Colon (tissue), 2 donors: Measurements from ENCODE around the gene KIF6.
"Not testable (repeated sequence)": the region's sequence is repeated elsewhere in the genome, so short reads cannot be mapped to it uniquely, and the experiment has no call there.

Experiments used
- FAIRE-seq: peaks from 2 replicates; lab custom pipeline; 2012; peaks lifted over from hg19 to GRCh38; lab: Jason Lieb, UNC
- donor health status: control.
- donor health status: control.

The KIF6 gene

DNA sequence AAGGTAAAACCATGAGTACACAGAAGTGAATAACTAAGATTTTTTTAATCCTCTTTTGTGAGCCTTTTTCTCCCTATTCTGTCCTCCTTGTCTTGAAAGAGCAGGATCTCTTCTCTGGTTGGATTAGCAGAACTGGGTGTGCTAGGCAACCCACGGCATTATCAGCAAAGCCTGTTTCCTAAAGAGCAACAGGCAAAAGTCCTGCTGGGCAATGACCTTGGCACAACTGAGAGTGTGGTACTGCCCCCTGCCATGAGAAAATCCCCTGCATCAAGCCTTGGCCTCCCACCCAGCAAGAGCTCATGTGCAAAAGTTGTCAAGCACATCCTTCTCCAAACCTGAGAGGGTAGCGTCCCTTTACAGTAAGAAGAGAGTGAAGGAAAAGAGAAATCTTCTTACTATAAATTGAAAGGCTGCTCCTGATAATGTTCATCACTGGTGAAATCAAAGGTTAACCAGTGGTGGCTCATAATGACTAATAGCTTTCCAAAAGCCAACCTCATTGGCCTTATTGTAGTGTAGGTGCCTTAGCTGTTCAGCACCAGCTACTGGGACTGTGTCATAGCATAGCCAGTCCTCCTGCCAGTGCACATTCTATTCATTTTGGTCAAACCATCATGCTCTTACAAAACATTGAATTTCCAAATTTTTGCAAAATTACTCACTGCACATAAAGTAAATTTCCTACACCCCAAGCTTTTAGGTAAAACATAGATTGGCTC, 17.1 kb downstream of the KIF6 start:
- no peak for FAIRE-seq

DNA sequence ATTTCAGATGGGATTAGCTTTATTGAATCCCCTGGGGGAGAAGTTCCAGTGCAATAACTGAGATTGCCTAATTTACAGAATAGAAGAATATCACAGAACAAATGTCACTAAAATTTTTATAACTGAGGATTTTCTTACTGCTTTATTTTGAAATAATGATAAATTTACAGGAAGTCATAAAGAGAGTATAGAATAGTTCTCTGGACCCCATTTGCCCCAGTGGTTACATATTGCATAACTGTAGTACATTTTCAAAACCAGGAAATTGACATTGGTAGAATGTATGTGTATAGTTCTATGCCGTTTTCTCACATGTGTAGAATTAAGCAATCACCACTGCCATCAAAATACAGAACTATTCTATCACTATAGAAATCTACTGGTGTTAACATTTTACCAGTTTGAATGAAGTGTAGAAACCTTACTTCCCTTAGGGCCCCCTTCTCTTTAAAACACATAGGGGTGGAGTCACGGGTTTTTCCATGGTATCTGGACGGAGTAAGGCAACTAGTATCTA, 18.3 kb downstream of the KIF6 start:
- no peak for FAIRE-seq

DNA sequence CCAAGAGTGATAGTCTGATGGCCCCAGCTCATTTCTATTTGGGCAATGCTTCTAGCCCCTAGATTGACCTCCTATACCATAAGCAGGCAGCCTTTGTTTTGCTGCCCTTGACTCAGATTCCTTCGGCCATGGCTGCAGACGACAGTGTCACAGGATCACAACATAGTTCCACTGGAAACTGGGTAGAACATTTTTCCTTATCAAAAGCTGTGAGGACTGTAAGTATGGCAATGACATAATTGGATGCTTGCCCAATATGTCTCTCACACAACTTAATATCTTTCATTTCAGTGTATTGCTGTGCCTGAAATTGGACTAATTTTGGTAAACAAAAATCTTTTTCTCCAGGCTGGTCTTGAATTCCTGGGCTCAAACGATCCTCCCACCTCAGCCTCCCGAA, 22.9 kb downstream of the KIF6 start:
- FAIRE-seq = no peak

DNA sequence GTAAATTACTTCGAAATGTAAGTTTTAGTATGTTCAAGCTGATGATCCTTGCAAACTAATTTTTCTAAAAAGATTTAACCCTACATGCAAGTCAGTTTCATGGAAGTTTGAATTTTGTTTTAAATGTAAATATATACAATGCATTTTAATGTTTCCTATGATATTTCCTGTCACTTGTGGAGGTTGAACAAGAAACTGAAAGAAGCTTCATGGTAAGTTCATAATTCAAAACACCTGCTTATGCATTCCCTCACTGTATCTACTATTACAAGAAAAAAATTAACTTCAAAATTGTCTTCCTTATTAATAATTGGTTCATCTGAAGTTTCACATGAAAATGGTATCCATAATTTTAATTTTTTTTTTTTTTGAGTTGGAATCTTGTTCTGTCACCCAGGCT, 24.8 kb downstream of the KIF6 start:
- FAIRE-seq = no peak

DNA sequence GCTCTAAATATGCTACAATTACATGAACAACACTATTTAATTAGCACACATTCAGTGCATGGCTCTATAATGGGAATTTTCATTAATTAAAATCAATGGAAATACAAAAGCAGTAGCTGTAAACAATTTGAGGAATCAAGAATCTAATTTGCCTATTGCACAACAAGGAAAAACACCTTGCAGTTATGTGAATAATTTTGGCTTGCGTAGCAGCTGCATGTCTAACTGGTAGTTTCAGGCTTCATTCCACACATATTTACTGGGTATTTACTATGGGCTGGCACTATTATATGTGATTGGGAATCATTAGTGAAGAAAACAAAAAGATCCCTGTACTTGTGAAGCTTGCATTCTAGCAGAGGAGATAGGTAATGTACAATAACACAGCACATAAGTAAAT, 26.4 kb downstream of the KIF6 start:
- FAIRE-seq = no peak

DNA sequence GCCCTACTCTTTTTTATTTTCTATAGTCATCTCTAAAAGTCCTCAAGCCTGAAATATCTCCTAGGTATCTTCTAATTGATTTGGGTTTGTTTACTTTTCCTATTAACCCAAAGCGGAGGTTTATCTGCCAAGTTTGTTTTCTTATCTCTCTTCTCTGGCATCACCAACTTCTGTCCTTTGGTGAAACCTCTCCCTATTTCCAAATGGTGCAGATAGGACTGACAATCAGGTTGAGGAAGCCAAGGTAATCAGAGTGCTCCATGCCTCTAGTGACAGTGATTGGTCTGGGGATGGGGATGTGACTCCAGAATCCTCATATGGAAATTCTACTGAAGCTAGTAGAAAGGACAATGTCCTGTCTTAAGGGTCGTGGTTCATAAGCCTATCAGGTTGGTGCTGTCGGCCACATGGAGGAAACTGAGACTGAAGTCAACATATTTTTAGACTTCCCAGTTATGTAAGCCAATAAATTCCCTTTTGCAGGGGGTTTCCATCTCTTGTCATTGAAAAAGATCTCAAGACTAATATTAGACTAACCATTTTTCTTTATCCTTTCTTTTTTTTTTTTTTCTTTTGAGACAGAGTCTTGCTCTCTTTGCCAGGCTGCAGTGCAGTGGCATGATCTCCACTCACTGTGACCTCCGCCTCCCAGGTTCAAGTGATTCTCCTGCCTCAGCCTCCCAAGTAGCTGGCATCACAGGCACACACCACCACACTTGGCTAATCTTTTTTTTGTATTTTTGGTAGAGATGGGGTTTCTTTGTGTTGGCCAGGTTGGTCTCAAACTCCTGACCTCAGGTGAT, 28.0 kb downstream of the KIF6 start:
- no peak for FAIRE-seq

DNA sequence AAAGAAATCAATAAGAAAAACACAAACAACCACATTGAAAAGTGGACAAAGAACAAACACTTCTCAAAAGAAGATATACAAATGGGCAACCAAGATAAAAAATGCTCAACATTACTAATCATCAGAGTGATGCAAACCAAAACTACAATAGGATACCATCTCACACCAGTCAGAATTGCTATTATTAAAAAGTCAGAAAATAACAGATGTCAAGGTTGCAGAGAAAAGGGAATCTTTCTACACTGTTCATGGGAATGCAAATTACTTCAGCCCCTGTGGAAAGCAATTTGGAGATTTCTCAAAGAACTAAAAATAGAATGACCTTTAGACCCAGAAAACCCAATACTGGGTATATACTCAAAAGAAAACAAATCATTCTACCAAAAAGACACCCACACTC, 29.8 kb downstream of the KIF6 start:
- no peak for FAIRE-seq

DNA sequence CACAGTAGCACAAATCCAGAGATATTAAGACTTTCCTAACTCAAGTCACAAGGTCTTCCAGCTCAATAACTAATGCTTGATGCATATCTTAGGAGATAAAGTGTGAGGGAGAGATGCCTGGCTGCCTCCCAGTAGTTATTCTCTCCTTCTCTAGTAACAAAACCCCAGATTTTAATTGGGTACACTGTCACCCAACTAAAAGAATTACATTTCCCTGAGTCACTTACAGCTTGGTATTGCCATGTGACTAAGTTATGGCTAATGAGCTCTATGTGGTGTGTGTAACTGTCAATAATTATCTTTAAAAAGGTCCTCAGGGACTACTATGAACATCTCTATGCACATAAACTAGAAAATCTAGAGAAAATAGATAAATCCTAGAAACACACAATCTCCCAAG, 32.0 kb downstream of the KIF6 start:
- FAIRE-seq = no peak

DNA sequence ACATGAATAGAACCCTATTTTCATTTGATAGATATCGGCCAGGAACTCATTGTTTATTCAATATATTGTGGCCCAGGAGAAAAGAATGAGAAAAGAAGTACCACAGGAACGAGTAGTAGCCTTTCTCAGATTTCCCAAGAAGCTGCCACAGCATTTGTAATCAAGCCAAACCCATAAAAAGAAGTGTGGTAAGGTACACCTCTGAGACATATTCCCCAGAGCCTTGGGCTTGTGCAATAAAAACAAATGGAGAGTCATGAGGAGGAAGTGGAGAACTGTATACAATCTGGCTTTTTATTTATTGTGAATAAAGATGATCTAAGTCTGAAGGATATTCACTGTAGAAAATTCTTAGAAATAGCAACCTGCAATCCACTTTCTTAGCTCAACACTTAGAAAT, 36.7 kb downstream of the KIF6 start:
- no peak for FAIRE-seq

DNA sequence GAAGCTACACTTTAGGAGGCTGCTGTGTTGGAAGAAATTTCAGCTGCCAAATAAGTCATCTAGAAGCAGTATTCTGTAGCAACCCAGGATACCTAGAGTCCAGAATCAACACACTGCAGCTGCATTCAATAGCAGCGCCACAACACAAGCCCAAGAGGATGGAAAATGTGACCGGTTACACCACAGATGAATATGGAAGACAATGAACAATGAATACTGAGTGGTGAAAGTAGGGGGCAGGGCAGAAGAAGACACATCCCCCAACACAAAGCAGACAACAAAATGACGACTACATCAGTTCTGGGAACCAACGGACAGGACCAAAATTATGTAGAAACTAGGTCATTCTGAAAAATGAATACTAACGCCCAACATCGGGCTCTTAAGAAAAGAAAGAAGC, 38.2 kb downstream of the KIF6 start:
- FAIRE-seq = no peak

DNA sequence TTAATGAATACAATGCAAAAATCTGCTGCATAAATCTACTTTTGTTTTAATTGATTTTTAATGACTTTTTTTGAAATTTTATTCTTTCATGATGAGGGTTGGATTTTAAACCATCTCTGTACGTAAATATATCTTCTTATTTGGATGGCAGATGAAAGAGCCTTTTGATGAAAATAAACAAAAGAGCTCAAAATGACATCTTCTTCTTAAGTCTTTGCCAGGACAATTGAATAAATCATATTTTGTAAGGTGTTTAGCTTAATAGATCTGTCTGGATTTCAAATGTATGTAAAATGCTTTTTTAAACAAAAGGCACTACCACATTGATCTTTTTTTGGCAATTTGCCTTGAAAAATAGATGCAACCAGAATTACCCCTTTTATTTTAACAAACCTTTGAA, 39.3 kb downstream of the KIF6 start:
- FAIRE-seq = no peak

DNA sequence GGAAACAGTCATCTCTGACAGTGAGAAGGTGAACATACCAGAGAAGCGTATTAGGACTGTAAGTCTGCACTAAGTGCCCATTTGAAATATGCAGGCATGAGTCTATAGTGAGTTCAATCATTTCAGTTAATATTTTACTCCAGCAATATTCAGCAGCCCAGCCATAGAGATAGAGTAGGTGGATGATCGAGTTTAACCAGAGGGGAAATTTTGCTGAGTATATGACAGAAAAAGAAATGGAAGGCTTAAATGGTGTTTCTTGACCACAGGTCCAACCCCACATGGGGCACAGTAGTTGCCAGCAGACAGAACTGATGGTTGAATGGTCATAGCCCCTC, 39.8 kb downstream of the KIF6 start:
- FAIRE-seq = no peak

DNA sequence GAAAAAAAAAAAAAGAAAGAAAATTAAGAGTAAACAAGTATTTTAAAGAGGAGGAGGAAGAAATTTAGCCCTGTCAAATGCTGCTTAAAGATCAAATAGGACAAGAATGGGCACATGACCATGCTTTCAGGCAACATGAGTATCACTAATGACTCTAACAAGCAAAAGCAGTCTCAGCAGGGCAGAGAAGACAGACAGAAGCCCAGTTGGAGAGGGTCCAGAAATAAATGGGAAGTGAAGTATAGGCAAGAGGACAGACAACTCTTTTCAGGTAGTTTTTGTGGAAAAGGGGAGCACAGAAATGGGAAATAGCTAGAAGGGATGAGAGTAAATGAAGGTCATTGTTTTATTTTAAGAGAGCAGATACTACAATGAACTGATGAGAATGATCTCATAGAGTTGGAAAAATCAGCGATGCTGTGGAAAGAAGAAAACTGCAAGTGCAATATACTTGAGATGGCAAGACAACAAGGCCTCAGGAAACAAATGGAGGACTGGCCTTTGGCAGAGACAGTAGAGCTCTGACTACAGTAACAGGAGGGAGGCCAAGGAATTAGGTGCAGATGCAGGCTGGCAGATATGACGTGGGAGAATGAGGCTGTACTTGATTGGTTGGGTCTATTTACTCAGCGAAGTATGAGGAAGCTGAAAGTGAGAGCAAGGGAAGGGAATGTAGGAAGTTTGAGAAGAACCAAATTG, 40.3 kb downstream of the KIF6 start:
- FAIRE-seq = no peak

DNA sequence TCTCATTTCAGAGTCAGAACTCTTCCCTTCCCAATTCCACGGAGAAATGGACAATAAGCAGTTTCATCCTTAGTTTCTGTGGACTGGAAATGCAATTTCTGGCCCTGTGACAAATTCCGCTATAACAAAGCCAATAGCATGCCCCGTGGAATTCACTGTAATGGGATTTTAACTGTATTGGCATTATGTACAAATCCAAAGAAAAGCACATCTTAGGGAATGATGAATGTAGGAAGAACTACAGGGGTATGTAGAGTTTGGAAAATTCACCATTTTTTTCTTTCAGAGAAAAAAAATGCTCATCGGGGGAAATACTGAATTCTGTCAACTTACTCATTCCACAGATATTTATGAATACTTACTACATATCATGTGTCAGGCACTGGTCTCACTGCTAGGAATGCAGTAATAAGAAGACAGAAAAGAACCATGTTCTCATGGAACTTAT, 43.5 kb downstream of the KIF6 start:
- no peak for FAIRE-seq

DNA sequence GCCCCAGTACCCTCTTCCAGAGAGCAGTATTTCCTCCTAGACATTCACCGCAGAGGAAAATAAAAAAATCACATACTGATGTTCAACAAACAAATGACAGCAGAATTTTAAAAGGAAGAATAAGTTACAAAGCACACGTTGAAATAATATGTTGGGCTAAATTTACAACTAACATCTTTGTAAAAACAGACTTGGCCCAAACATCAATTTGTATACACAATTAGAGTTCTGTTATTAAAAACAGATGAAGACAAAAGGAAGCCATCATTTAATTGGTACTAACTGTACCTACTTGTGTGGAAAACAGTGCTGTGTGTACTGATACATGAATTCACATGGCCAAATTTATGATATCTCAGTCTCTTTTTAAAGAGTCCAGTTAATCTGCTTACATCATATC, 46.3 kb downstream of the KIF6 start:
- no peak for FAIRE-seq

DNA sequence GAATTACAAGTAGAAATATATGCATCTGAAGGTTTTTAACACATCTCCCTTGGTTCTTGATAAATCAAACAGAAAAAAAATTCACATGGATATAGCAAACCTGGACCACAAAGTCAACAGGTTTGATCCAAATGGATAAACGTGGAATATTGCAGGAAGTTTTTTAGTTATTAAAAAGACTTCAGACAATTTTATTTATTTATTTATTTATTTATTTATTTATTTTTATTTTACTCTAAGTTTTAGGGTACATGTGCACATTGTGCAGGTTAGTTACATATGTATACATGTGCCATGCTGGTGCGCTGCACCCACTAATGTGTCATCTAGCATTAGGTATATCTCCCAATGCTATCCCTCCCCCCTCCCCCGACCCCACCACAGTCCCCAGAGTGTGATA, 47.9 kb downstream of the KIF6 start:
- FAIRE-seq = not testable (repeated sequence)

DNA sequence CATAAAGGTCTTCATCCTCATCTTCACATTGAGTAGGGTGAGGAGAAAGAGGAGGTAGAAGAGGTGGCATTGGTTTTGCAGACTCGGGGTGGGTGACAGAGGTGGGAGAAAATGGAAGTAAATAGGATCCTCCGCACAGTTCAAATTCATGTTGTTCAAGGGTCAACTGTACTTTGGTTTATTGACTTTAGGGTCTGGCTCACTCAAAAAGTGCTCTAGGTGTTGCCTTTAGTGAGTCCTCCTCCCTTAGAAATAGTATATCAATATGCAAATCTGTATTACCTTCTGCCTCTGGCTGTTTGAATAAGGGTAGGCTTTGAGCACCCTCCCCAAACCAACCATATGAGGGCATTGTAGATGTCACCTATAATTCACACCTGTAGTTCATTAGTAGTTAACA, 54.7 kb downstream of the KIF6 start:
- FAIRE-seq = no peak

DNA sequence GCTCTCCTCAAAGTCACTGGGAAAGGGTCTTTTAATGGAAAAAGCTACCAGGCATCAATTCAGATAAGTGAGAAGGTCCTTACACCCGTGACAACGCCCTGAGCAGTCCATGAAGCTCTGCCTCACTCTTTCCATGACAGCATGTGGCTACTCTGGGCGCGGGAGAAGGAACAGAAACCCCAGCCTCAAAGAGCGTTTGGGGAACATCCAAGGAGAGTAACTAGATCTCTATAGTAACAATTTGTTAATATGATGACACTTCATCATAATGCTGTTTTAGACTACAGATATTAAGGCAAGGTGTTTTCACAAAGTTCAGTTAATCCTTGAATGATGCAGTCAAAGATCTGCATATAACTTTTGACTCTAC, 55.2 kb downstream of the KIF6 start:
- no peak for FAIRE-seq

DNA sequence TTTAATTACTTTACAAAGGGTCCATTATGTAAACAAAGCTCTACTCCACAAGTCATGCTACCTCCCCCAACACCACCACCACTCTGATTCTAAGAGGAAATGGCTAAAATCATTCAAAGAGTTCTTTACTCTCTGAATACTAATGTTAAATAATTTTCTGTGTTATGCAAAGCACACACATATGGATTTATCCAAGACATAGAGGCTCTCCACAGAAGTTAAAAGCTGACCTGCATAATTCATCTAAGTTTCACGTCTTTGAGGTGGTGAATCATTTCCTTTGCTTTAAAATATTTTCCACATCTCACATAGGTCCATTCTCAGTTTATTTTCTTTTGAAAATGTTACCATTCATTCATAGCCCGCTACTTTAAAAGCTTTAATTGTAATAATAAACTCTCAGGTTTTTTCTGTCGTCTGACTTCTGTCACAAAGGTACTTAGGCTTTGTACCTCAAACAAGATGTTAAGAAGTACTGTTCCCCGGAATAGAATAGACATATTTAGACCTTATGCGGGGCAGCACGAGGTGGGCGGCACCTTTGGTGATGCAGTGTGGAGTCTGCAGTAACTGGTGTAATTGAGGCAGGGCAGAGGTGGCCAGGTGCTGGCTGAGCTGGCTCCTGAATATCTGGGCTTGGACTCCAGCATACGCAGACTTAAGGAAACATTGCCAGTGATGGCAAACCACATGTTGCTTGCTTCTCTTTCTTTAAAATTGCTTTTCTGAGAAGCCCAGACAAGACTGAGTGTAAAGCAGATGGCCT, 55.8 kb downstream of the KIF6 start:
- FAIRE-seq = no peak

DNA sequence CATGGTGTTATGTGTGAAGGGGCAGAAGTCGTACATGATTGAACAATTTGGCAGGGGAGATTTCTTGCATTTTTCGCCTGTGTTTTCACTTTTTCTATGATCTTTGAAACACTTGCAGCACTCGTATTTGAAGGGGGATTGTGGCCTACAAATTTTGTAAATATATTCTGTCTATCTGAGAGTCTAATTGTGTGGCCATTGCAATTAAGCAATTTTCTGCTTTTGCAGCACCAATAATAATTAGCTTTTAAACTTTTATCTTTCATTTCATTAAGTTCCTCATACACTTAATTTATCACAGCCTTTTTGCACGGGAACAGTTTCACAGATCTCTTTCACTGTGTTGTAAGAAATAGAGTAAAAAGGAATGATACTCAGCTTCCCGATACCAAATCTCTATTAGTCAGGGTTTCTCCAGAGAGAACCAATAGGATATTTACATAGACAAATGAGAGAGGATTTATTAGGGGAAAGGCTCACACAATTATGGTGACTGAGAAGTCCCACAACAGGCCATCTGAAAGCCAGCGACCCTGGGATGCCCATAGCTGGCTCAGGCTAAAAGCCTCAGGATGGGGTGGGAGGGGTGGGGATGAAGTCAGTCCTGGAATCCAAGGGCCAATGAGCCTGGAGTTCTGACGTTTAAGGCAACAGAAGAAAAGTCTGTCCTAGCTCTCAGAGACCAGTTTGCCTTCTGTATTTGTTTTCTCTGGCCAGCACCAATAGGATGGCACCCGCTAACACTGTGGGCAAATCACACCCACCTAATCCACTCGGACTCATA, 58.3 kb downstream of the KIF6 start:
- no peak for FAIRE-seq

DNA sequence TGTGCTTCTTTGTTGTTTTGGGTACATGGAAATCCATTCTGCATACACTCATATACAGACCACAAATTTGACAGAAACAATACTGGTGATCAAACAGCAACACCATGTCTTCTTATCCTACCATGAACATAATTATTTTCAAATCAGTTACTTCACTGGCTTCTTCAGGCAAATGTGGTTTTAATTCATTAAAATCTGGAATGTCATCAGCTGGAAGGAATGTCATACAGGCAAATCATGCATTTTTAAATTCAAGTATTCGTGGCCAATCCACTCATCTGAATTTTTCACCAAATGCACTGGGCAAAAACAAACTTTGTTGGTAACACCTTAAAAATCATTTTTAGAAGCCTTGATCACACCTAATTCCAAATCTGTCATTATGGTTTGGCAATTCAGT, 59.3 kb downstream of the KIF6 start:
- no peak for FAIRE-seq

DNA sequence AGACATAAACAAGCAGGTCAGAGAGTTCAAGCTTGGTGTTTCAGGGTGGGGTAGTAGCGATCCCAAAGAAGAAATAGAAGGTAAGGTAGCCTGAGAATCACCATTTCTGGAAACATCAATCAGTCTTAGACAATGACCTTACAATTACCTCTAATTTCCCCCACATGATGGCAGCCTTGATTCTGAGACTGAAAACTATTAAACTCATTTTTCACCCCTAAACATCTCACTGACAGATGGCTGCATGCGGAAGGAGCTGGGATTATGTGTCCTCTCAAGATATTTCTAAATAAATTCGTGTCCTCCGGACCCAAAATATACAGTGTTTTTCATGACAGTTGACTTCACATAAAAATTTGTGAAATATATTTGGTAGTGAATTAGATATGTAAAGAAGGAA, 61.0 kb downstream of the KIF6 start:
- no peak for FAIRE-seq
